T-cell (primary cell): Measurements from ENCODE around the gene XG. TPM values are rescaled to one million over a fixed set of nuclear protein-coding genes. Genes with fewer than 3 reads are reported as not detected.

Source experiments
- ATAC-seq, 4 experiments: fragments of 200-7000 bp in 3 of 4; fragments of 150-1000 bp in 1 of 4; cut with Tn5 transposase; replicated peaks in 1 of 4; 1 replicate in 3 of 4; 2 replicates in 1 of 4; pipeline ENCODE4 v1.10.0; 2021; ENCODE audit warnings: moderate library complexity in 3 of 4, mild to moderate bottlenecking in 2 of 4, moderate number of reproducible peaks in 1 of 4
- CTCF ChIA-PET, 2 donors: fragments of 300-600 bp; sonication (Branson Sonifier 250); formaldehyde crosslinking; loops; one replicate each; lab custom pipeline; 2022; ENCODE audit warnings: antibody characterized with exemption in 2 of 2; lab: Charles Lee
- POLR2A ChIA-PET, 2 donors: fragments of 300-600 bp; sonication (Branson Sonifier 250); formaldehyde crosslinking; loops; one replicate each; lab custom pipeline; 2022; ENCODE audit warnings: antibody characterized with exemption in 2 of 2; lab: Charles Lee
- DNase-seq, 35 experiments: peaks; one replicate each; pipeline versions ENCODE4 v3.0.0 to v3.0.0-alpha.2; 2013 to 2023
- H3K27ac ChIP-seq: one replicate; pipeline ENCODE4 v1.5.1; 2013; ENCODE audit warnings: low read length
- H3K27me3 ChIP-seq, 2 experiments: replicated peaks in 1 of 2; 1 replicate in 1 of 2; 2 replicates in 1 of 2; pipeline versions ENCODE4 v1.6.1 to v1.7.0; 2013; ENCODE audit warnings: low read length in 1 of 2, mixed read lengths in 1 of 2; ENCODE audit not compliant: control insufficient read depth in 2 of 2, insufficient read depth in 2 of 2; ENCODE audit errors: extremely low read depth in 1 of 2
- H3K36me3 ChIP-seq, 2 donors: 1 replicate in 1 of 2; 2 replicates in 1 of 2; pipeline versions ENCODE4 v1.6.1 to v1.7.0; 2013; ENCODE audit warnings: low read length in 1 of 2; ENCODE audit not compliant: control insufficient read depth in 2 of 2, insufficient read depth in 1 of 2; ENCODE audit errors: extremely low read depth in 1 of 2
- H3K4me1 ChIP-seq, 2 experiments: 1 replicate in 1 of 2; 2 replicates in 1 of 2; pipeline versions ENCODE4 v1.6.1 to v1.7.0; 2013; ENCODE audit warnings: low read length in 2 of 2, mixed read lengths in 1 of 2; ENCODE audit not compliant: insufficient read depth in 2 of 2, control insufficient read depth in 1 of 2; ENCODE audit errors: extremely low read depth in 1 of 2
- H3K4me3 ChIP-seq, 2 donors: 1 replicate in 1 of 2; 2 replicates in 1 of 2; pipeline versions ENCODE4 v1.5.1 to v1.7.0; 2013; ENCODE audit warnings: mild to moderate bottlenecking in 2 of 2, low read length in 1 of 2, moderate library complexity in 1 of 2; ENCODE audit not compliant: control insufficient read depth in 1 of 2; ENCODE audit errors: extremely low read depth in 1 of 2
- H3K9me3 ChIP-seq: 2 replicates; pipeline ENCODE4 v1.7.0; 2013
- H3K27ac Mint-ChIP-seq, 2 donors: one replicate each; pipeline ENCODE4 v1.8.0; 2020 to 2021; ENCODE audit warnings: mild to moderate bottlenecking in 2 of 2, mixed read lengths in 2 of 2
- H3K27me3 Mint-ChIP-seq, 2 donors: one replicate each; pipeline ENCODE4 v1.8.0; 2021 to 2022; ENCODE audit warnings: mixed read lengths in 2 of 2
- H3K36me3 Mint-ChIP-seq: one replicate; pipeline ENCODE4 v1.8.0; 2021; ENCODE audit warnings: mixed read lengths
- H3K4me1 Mint-ChIP-seq, 3 donors: one replicate each; pipeline ENCODE4 v1.8.0; 2020 to 2022; ENCODE audit warnings: mixed read lengths in 3 of 3, mild to moderate bottlenecking in 1 of 3
- H3K4me3 Mint-ChIP-seq, 3 donors: one replicate each; pipeline ENCODE4 v1.8.0; 2020 to 2022; ENCODE audit warnings: mild to moderate bottlenecking in 3 of 3, mixed read lengths in 3 of 3, moderate library complexity in 3 of 3
- H3K9me3 Mint-ChIP-seq, 3 donors: one replicate each; pipeline ENCODE4 v1.8.0; 2020 to 2022; ENCODE audit warnings: mixed read lengths in 3 of 3
- WGBS: methylation state at CpG from one replicate; pipeline ENCODE4 v1.1.5; 2013; ENCODE audit warnings: missing lambda C conversion rate; ENCODE audit not compliant: insufficient coverage; 5-methylcytosine and 5-hydroxymethylcytosine counted together
- total RNA-seq, 35 experiments: library from RNA in 6 of 35; stranded (reverse) in 6 of 35; fragments of 120-200 nt in 1 of 35; gene quantifications; one replicate each; pipeline versions ENCODE4 v1.2.1 to v1.2.4 and lab custom pipeline; 2013 to 2026

Gene XG
- total RNA-seq, 5 donors from 2014 or later (not counting 1 experiment from before 2014, with no cell fraction given) = 0.13 to 1.5 TPM; not detected in 3

DNA sequence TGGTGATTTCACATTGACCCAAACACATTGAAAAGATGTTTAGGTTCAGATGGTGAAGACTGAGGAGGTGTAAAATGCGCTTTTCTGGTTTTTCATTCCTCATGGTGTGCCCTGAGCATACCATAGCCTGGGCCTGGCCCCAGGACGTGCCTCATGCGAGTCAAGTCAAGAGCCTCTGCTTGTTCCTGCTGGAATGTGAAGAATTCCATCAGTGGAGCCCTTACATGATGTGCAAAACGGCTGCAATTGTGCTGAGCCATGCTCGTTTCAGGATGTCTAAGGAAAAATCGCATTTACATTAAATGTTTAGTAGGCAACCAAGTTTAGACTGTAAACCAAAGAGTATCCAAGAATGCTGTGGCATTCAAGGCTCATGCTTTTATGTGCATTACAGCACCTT is 111.8 kb downstream of the XG start:
- no peak overlapping the region for H3K27ac Mint-ChIP-seq
- no peak for DNase-seq
- no peak overlapping the region for H3K4me3 Mint-ChIP-seq
- H3K27me3 Mint-ChIP-seq = peaks cover 9 to 26% of the 10 kb centered on the region in 2 donors
- no peaks in the 10 kb centered on the region for H3K9me3 ChIP-seq
- no peaks in the 10 kb centered on the region for H3K36me3 Mint-ChIP-seq
- no peaks in the 10 kb centered on the region for H3K4me1 ChIP-seq
- POLR2A ChIA-PET = no interaction called here
- H3K27me3 ChIP-seq = peaks cover 0 to 9% of the 10 kb centered on the region in 2 experiments
- H3K36me3 ChIP-seq = no peaks in the 10 kb centered on the region
- H3K9me3 Mint-ChIP-seq = no peaks in the 10 kb centered on the region
- H3K27ac ChIP-seq = no peak overlapping the region
- WGBS = 100% methylated on average over 1 of the region's 6 CpGs
- ATAC-seq = no peak
- CTCF ChIA-PET = no interaction called here
- no peaks in the 10 kb centered on the region for H3K4me1 Mint-ChIP-seq
- no peak overlapping the region for H3K4me3 ChIP-seq

Other genes with a start within 250 kb of the XG start
- 100 to 1,000 TPM; 141 to 294 (median 207) TPM for gene CD99, start 60.7 kb upstream of the XG start, total RNA-seq
- gene GYG2, start 76.9 kb downstream of the XG start, total RNA-seq = under 1 TPM in 1 of 5 donors, not detected in 4; 0.23 TPM
- gene ARSD, start 177.3 kb downstream of the XG start, total RNA-seq = 1 to 10 TPM; 1.4 to 4.7 (median 3.1) TPM